Fibroblast of pulmonary artery (primary cell): ENCODE results near the gene UPF2.
"Not testable (repeated sequence)": the region's sequence is repeated elsewhere in the genome, so short reads cannot be mapped to it uniquely, and the experiment has no call there.

ENCODE experiments used
- DNase-seq: peaks from one replicate; pipeline ENCODE4 v3.0.0-alpha.2; 2010; ENCODE audit warnings: low read depth
- H3K4me3 ChIP-seq: replicated peaks from 2 replicates; pipeline ENCODE4 v1.5.1; 2011; ENCODE audit warnings: low read depth, mild to moderate bottlenecking, control low read depth, low read length, moderate library complexity
- CTCF ChIP-seq: IDR thresholded peaks from 2 replicates; pipeline ENCODE4 v1.5.1; 2011; ENCODE audit warnings: mild to moderate bottlenecking, control low read depth, low read length, inconsistent platforms; ENCODE audit errors: missing control alignments

The UPF2 gene

GRCh38 chr10:11993834-11994468 is 48.7 kb downstream of the UPF2 start:
- no peak overlapping the region for H3K4me3 ChIP-seq
- TF ChIP-seq CTCF = no peak
- no peak for DNase-seq

DNA sequence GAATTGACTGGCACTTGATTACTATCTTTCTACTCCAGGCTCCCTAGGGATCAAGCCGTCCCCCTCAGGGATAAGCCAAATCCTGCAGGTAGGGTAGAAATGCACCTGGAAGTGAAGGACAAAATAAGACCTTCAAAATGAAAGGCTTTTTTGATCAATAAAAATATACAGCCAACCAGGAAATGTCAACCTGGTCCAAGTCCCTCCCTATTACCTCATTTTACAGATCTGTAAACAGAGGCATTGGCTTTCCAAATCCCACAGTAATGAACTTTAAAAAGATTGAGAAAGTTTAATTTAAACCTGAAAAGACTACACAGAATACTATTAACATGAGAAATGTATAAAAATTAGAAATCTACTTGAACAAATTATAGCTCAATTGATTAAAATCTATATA is 53.7 kb downstream of the UPF2 start:
- no peak overlapping the region for H3K4me3 ChIP-seq
- no peak for TF ChIP-seq CTCF
- DNase-seq = no peak

DNA sequence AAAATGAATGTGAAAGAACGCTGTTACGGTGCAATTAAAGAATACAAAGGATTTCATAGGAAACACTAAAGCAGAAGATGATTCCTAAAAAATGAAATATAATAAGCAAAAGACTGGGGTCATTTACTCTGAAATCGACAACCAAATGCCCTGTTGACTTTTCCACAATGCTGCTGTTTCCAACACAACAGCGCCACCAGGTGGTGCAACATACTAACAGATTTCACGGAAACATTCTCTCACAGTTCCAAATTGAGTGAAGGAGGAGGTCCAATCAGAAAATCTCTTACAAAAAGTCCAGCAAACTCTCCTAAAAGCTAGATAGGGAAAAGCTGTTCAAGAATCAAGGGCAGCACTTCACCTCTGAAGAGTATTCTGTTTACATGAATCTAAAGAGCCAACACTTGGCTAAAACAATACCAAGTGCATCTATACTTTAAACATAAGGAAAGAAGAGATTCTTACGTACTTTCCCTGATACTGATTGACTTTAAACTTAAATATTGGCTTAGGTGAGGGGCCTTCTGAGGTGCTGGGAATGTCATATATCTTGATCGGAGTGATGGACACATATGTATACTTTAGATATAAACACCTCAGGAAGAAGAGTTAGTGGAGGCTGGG is 55.9 kb downstream of the UPF2 start:
- no peak overlapping the region for H3K4me3 ChIP-seq
- DNase-seq = peak; percentile 90
- peak; percentile 82 for TF ChIP-seq CTCF

DNA sequence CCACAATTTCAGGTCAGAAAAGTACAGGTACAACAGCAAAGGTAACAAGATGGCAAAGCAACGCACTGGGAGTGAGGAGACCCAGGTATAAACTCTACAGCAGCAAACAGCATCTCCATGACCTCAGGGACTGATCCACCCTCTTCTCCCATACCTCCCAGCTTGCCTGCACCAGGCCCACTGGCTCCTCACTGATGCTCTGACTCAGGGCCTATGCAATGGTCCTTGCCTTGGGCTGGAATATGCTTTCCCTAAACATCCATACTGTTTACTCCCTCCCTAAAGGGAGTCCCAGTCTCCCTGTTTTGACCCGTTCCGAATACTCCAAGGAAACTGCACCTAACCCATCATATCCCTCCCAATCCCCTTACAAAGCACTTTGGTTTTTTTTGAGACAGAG is 60.4 kb downstream of the UPF2 start:
- TF ChIP-seq CTCF = no peak
- H3K4me3 ChIP-seq = no peak overlapping the region
- no peak for DNase-seq

- TF ChIP-seq CTCF = no peak
- DNase-seq = no peak
- H3K4me3 ChIP-seq = no peak overlapping the region
Measured at GRCh38 chr10:11975795-11976194, 66.8 kb downstream of the UPF2 start.

- DNase-seq, H3K4me3 ChIP-seq: not testable (repeated sequence)
Measured at GRCh38 chr10:11972523-11972922, 70.1 kb downstream of the UPF2 start.

- H3K4me3 ChIP-seq = no peak overlapping the region
- no peak for DNase-seq
- TF ChIP-seq CTCF = no peak
Measured at GRCh38 chr10:11962176-11962575, 80.4 kb downstream of the UPF2 start.
